ENCODE measurements around the gene SSR2.

SSR2 gene

GRCh38 chr1:155976062-155976912, 44.5 kb downstream of the SSR2 start:
- Histone ChIP-seq H3K9ac (peak overlapping the region; percentile 99), H3K27me3 (no peaks in the 10 kb centered on the region), H3K36me3 (peaks cover 33% of the 10 kb centered on the region), H3K4me1 (peaks cover 67% of the 10 kb centered on the region), H3K27ac (peak overlapping the region; percentile 99), H3K4me3 (peak overlapping the region; percentile 96), H3K4me2 (peak overlapping the region; percentile 100), H4K20me1 (peaks cover 52% of the 10 kb centered on the region), H3K9me3 (no peaks in the 10 kb centered on the region)
- TF ChIP-seq Cebpa-rat (IDR thresholded peaks at IDR 0.05) = no peak

GRCh38 chr1:155975375-155976061, 45.2 kb downstream of the SSR2 start:
- Histone ChIP-seq H3K9me3 (no peaks in the 10 kb centered on the region), H3K4me2 (peak overlapping the region; percentile 100), H3K36me3 (peaks cover 33% of the 10 kb centered on the region), H4K20me1 (peaks cover 60% of the 10 kb centered on the region), H3K9ac (peak overlapping the region; percentile 99), H3K27me3 (no peaks in the 10 kb centered on the region), H3K4me1 (peaks cover 67% of the 10 kb centered on the region), H3K4me3 (peak overlapping the region; percentile 96), H3K27ac (peak overlapping the region; percentile 99)
- TF ChIP-seq Cebpa-rat (IDR thresholded peaks at IDR 0.05) = no peak

- no peak for TF ChIP-seq Cebpa-rat (IDR thresholded peaks at IDR 0.05)
- Histone ChIP-seq H3K27me3 (no peaks in the 10 kb centered on the region), H3K4me2 (peak overlapping the region; percentile 100), H4K20me1 (peaks cover 71% of the 10 kb centered on the region), H3K9ac (peak overlapping the region; percentile 99), H3K4me1 (peaks cover 67% of the 10 kb centered on the region), H3K9me3 (no peaks in the 10 kb centered on the region), H3K4me3 (peak overlapping the region; percentile 96), H3K27ac (peak overlapping the region; percentile 99), H3K36me3 (peaks cover 43% of the 10 kb centered on the region)
Measured at GRCh38 chr1:155974208-155975115, 46.3 kb downstream of the SSR2 start.

- TF ChIP-seq Cebpa-rat (IDR thresholded peaks at IDR 0.05) = no peak
- no peaks in the 10 kb centered on the region for H3K9me3 ChIP-seq
- H3K4me2 ChIP-seq = peak overlapping the region; percentile 100
- H3K36me3 ChIP-seq = peaks cover 50% of the 10 kb centered on the region
- peak overlapping the region; percentile 99 for H3K9ac ChIP-seq
- H3K27me3 ChIP-seq = no peaks in the 10 kb centered on the region
- H4K20me1 ChIP-seq = peaks cover 78% of the 10 kb centered on the region
- peak overlapping the region; percentile 96 for H3K4me3 ChIP-seq
- H3K4me1 ChIP-seq = peaks cover 68% of the 10 kb centered on the region
- H3K27ac ChIP-seq = peak overlapping the region; percentile 99
Measured at GRCh38 chr1:155973723-155974122, 47.0 kb downstream of the SSR2 start.

- TF ChIP-seq Cebpa-rat (IDR thresholded peaks at IDR 0.05) = no peak
- Histone ChIP-seq H3K9ac (peak overlapping the region; percentile 72), H3K9me3 (no peaks in the 10 kb centered on the region), H3K36me3 (peaks cover 66% of the 10 kb centered on the region), H4K20me1 (peaks cover 94% of the 10 kb centered on the region), H3K27ac (peak overlapping the region; percentile 99), H3K4me1 (peaks cover 83% of the 10 kb centered on the region), H3K4me2 (peak overlapping the region; percentile 100), H3K4me3 (peak overlapping the region; percentile 47; the same call in 1 of the 2 replicates), H3K27me3 (no peaks in the 10 kb centered on the region)
Measured at GRCh38 chr1:155971910-155972809, 48.6 kb downstream of the SSR2 start.

- Histone ChIP-seq H3K4me2 (peak overlapping the region; percentile 100), H3K4me3 (peak overlapping the region; percentile 47; the same call in 1 of the 2 replicates), H4K20me1 (peaks cover 100% of the 10 kb centered on the region), H3K27ac (peak overlapping the region; percentile 99), H3K9ac (peak overlapping the region; percentile 72), H3K4me1 (peaks cover 98% of the 10 kb centered on the region), H3K27me3 (no peaks in the 10 kb centered on the region), H3K9me3 (no peaks in the 10 kb centered on the region), H3K36me3 (peaks cover 81% of the 10 kb centered on the region)
- TF ChIP-seq Cebpa-rat (IDR thresholded peaks at IDR 0.05) = no peak
Measured at GRCh38 chr1:155970531-155971167, 50.1 kb downstream of the SSR2 start.

- TF ChIP-seq Cebpa-rat (IDR thresholded peaks at IDR 0.05) = no peak
- Histone ChIP-seq H3K4me2 (peak overlapping the region; percentile 100), H4K20me1 (peaks cover 100% of the 10 kb centered on the region), H3K4me1 (peaks cover 100% of the 10 kb centered on the region), H3K27me3 (no peaks in the 10 kb centered on the region), H3K9me3 (no peaks in the 10 kb centered on the region), H3K27ac (peak overlapping the region; percentile 99), H3K36me3 (peaks cover 85% of the 10 kb centered on the region), H3K9ac (peak overlapping the region; percentile 72), H3K4me3 (peak overlapping the region; percentile 51; the same call in 1 of the 2 replicates)
Measured at GRCh38 chr1:155969377-155969791, 51.4 kb downstream of the SSR2 start.

- Histone ChIP-seq H3K4me3 (peak overlapping the region; percentile 51), H3K9me3 (no peaks in the 10 kb centered on the region), H3K4me2 (peak overlapping the region; percentile 100), H4K20me1 (peaks cover 99% of the 10 kb centered on the region), H3K27ac (peak overlapping the region; percentile 99), H3K9ac (peak overlapping the region; percentile 72), H3K36me3 (peaks cover 83% of the 10 kb centered on the region), H3K27me3 (no peaks in the 10 kb centered on the region), H3K4me1 (peaks cover 99% of the 10 kb centered on the region)
- no peak for TF ChIP-seq Cebpa-rat (IDR thresholded peaks at IDR 0.05)
Measured at GRCh38 chr1:155968670-155969069, 52.1 kb downstream of the SSR2 start.

Measured in BLaER1 (cell line).